ENCODE results near the gene RAP1B. TPM values are rescaled to one million over a fixed set of nuclear protein-coding genes. Genes with fewer than 3 reads are reported as not detected.
"Not testable (repeated sequence)": the region's sequence is repeated elsewhere in the genome, so short reads cannot be mapped to it uniquely, and the experiment has no call there.

RAP1B gene
- total and polyA plus RNA-seq, 2 of the 13 experiments (the other 11 are each of a cell fraction or from before 2014, with no cell fraction given), result 71.1 to 92.7 TPM

DNA sequence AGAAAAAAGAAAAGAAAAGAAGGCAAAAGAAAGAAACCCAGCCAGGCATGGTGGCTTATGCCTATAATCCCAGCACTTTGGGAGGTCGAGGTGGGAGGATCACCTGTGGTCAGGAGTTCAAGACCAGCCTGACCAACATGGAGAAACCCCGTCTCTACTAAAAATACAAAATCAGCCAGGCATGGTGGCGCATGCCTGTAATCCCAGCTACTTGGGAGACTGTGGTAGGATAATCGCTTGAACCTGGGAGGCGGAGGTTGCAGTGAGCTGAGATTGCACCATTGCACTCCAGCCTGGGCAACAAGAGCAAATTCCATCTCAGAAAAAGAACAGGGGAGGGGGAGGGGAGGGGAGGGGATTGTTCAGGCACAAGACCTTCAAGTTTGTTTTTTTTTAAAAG, 66.2 kb downstream of the RAP1B start:
- intact Hi-C loops (cut with micrococcal nuclease; ENCODE audit: unreplicated experiment); DNase-seq (ENCODE audit: low spot score); in situ Hi-C loops (cut with HindIII; ENCODE audit: extremely low pct_ligation_motif_present, low pct_unique_long_range_greater_than_20kb); CTCF ChIA-PET (ENCODE audit: low intra/inter-chr PET ratio, low total read pairs); H3K9me3 ChIP-seq (ENCODE audit: low read length); BruUV-seq (replicated peaks); FAIRE-seq; H3K36me3 ChIP-seq (replicated peaks in 1 of 2; ENCODE audit: control insufficient read depth in 1 of 2, insufficient read depth in 2 of 2, low read length in 2 of 2); H3K27ac ChIP-seq (ENCODE audit: extremely low read length, insufficient read depth, low read length); H4K20me1 ChIP-seq (ENCODE audit: insufficient read depth, low read length); H3K79me2 ChIP-seq (ENCODE audit: insufficient read depth, low read length); H3K27me3 ChIP-seq (ENCODE audit: control insufficient read depth in 1 of 2, insufficient read depth in 2 of 2, low read length in 2 of 2): not testable (repeated sequence)
- peak overlapping the region; percentile 42 for H2AFZ ChIP-seq (ENCODE audit: low read length)
- H3K4me1 ChIP-seq (ENCODE audit: insufficient read depth, low read length), result peaks cover 24% of the 10 kb centered on the region
- peak; percentile 51; the same call in 2 of the 3 replicates for ATAC-seq
- 21% methylated on average over 5 of the region's 5 CpGs for WGBS (ENCODE audit: low lambda C conversion rate)
- H3K9ac ChIP-seq (ENCODE audit: insufficient read depth, low read depth, low read length), result peak overlapping the region; percentile 34; the same call in 1 of the 2 replicates
- peak overlapping the region in 1 of 3 experiments; percentile 54; a peak in 3 of 6 replicates for H3K4me3 ChIP-seq (replicated peaks in 1 of 3; ENCODE audit: insufficient read depth in 1 of 3, low read depth in 2 of 3, low read length in 3 of 3)
- POLR2A ChIA-PET, result interaction anchor here (1.1 kb wide), 1 partner anchor 10 kb away, joined by 3 read pairs; no protein-coding TSS in a partner anchor
- H3K4me2 ChIP-seq (ENCODE audit: low read depth, low read length), result peak overlapping the region; percentile 60
- TF ChIP-seq, protein P1, sequence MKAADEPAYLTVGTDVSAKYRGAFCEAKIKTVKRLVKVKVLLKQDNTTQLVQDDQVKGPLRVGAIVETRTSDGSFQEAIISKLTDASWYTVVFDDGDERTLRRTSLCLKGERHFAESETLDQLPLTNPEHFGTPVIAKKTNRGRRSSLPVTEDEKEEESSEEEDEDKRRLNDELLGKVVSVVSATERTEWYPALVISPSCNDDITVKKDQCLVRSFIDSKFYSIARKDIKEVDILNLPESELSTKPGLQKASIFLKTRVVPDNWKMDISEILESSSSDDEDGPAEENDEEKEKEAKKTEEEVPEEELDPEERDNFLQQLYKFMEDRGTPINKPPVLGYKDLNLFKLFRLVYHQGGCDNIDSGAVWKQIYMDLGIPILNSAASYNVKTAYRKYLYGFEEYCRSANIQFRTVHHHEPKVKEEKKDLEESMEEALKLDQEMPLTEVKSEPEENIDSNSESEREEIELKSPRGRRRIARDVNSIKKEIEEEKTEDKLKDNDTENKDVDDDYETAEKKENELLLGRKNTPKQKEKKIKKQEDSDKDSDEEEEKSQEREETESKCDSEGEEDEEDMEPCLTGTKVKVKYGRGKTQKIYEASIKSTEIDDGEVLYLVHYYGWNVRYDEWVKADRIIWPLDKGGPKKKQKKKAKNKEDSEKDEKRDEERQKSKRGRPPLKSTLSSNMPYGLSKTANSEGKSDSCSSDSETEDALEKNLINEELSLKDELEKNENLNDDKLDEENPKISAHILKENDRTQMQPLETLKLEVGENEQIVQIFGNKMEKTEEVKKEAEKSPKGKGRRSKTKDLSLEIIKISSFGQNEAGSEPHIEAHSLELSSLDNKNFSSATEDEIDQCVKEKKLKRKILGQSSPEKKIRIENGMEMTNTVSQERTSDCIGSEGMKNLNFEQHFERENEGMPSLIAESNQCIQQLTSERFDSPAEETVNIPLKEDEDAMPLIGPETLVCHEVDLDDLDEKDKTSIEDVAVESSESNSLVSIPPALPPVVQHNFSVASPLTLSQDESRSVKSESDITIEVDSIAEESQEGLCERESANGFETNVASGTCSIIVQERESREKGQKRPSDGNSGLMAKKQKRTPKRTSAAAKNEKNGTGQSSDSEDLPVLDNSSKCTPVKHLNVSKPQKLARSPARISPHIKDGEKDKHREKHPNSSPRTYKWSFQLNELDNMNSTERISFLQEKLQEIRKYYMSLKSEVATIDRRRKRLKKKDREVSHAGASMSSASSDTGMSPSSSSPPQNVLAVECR (CRISPR knock-in tag; IDR thresholded peaks at IDR 0.05; ENCODE audit: borderline replicate concordance), result peak; percentile 22; the same call in 1 of the 2 replicates
- TF ChIP-seq POGZ (CRISPR knock-in tag; IDR thresholded peaks at IDR 0.05) (0 out of 2 replicates have a peak, but pooled peaks have one; percentile 15), CEBPB (IDR thresholded peaks at IDR 0.05; ENCODE audit: borderline replicate concordance, low read depth, low read length) (peak; percentile 57; the same call in 1 of the 2 replicates), ZSCAN25 (CRISPR knock-in tag; IDR thresholded peaks at IDR 0.05) (peak; percentile 10; the same call in 1 of the 2 replicates), ZMYM2 (CRISPR knock-in tag; IDR thresholded peaks at IDR 0.05) (0 out of 2 replicates have a peak, but pooled peaks have one; percentile 20), CEBPG (CRISPR knock-in tag; IDR thresholded peaks at IDR 0.05) (peak; percentile 72), HNF4A (CRISPR knock-in tag; IDR thresholded peaks at IDR 0.05) (peak; percentile 42), HDAC1 (CRISPR knock-in tag; IDR thresholded peaks at IDR 0.05) (peak; percentile 13; the same call in 1 of the 2 replicates)
- TF ChIP-seq, protein P2, sequence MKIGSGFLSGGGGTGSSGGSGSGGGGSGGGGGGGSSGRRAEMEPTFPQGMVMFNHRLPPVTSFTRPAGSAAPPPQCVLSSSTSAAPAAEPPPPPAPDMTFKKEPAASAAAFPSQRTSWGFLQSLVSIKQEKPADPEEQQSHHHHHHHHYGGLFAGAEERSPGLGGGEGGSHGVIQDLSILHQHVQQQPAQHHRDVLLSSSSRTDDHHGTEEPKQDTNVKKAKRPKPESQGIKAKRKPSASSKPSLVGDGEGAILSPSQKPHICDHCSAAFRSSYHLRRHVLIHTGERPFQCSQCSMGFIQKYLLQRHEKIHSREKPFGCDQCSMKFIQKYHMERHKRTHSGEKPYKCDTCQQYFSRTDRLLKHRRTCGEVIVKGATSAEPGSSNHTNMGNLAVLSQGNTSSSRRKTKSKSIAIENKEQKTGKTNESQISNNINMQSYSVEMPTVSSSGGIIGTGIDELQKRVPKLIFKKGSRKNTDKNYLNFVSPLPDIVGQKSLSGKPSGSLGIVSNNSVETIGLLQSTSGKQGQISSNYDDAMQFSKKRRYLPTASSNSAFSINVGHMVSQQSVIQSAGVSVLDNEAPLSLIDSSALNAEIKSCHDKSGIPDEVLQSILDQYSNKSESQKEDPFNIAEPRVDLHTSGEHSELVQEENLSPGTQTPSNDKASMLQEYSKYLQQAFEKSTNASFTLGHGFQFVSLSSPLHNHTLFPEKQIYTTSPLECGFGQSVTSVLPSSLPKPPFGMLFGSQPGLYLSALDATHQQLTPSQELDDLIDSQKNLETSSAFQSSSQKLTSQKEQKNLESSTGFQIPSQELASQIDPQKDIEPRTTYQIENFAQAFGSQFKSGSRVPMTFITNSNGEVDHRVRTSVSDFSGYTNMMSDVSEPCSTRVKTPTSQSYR (CRISPR knock-in tag; IDR thresholded peaks at IDR 0.05; ENCODE audit: borderline replicate concordance), result peak; percentile 55; the same call in 1 of the 2 replicates
- TF ChIP-seq, protein P3, sequence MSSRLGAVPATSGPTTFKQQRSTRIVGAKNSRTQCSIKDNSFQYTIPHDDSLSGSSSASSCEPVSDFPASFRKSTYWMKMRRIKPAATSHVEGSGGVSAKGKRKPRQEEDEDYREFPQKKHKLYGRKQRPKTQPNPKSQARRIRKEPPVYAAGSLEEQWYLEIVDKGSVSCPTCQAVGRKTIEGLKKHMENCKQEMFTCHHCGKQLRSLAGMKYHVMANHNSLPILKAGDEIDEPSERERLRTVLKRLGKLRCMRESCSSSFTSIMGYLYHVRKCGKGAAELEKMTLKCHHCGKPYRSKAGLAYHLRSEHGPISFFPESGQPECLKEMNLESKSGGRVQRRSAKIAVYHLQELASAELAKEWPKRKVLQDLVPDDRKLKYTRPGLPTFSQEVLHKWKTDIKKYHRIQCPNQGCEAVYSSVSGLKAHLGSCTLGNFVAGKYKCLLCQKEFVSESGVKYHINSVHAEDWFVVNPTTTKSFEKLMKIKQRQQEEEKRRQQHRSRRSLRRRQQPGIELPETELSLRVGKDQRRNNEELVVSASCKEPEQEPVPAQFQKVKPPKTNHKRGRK (CRISPR knock-in tag; IDR thresholded peaks at IDR 0.05), result peak; percentile 71; the same call in 1 of the 2 replicates
- TF ChIP-seq, protein P4, sequence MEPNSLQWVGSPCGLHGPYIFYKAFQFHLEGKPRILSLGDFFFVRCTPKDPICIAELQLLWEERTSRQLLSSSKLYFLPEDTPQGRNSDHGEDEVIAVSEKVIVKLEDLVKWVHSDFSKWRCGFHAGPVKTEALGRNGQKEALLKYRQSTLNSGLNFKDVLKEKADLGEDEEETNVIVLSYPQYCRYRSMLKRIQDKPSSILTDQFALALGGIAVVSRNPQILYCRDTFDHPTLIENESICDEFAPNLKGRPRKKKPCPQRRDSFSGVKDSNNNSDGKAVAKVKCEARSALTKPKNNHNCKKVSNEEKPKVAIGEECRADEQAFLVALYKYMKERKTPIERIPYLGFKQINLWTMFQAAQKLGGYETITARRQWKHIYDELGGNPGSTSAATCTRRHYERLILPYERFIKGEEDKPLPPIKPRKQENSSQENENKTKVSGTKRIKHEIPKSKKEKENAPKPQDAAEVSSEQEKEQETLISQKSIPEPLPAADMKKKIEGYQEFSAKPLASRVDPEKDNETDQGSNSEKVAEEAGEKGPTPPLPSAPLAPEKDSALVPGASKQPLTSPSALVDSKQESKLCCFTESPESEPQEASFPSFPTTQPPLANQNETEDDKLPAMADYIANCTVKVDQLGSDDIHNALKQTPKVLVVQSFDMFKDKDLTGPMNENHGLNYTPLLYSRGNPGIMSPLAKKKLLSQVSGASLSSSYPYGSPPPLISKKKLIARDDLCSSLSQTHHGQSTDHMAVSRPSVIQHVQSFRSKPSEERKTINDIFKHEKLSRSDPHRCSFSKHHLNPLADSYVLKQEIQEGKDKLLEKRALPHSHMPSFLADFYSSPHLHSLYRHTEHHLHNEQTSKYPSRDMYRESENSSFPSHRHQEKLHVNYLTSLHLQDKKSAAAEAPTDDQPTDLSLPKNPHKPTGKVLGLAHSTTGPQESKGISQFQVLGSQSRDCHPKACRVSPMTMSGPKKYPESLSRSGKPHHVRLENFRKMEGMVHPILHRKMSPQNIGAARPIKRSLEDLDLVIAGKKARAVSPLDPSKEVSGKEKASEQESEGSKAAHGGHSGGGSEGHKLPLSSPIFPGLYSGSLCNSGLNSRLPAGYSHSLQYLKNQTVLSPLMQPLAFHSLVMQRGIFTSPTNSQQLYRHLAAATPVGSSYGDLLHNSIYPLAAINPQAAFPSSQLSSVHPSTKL (CRISPR knock-in tag; IDR thresholded peaks at IDR 0.05), result 0 out of 2 replicates have a peak, but pooled peaks have one; percentile 37

All from HepG2 (cell line).